PC-9 (cell line): ENCODE results near the gene SND1. TPM values are rescaled to one million over a fixed set of nuclear protein-coding genes. Genes with fewer than 3 reads are reported as not detected.

Experiments used
- BruUV-seq: library from RNA; stranded (reverse); fragments of 400-500 nt; replicated peaks from 2 replicates; lab custom pipeline; 2021; lab: Mats Ljungman, UMichigan
- CTCF ChIA-PET: fragments of 300-600 bp; sonication (Branson Sonifier 250); formaldehyde crosslinking; loops from one replicate; lab custom pipeline; 2022; ENCODE audit warnings: antibody characterized with exemption; lab: Charles Lee
- POLR2A ChIA-PET: fragments of 300-600 bp; sonication (Branson Sonifier 250); formaldehyde crosslinking; loops from one replicate; lab custom pipeline; 2022; ENCODE audit warnings: antibody characterized with exemption; ENCODE audit not compliant: unreplicated experiment; lab: Charles Lee
- DNase-seq, 2 experiments: peaks; one replicate each; pipeline versions ENCODE4 v3.0.0 to v3.0.0-alpha.2; 2015 to 2022; ENCODE audit warnings: mixed read lengths in 1 of 2
- H2AFZ ChIP-seq: fragments of 200-600 bp; sonication (generic); 2 replicates; pipeline ENCODE4 v1.8.1; 2017; ENCODE audit warnings: antibody characterized with exemption
- H3F3A ChIP-seq: fragments of 200-600 bp; sonication (generic); 2 replicates; pipeline ENCODE4 v1.8.1; 2017; ENCODE audit warnings: antibody characterized with exemption, mild to moderate bottlenecking, low read depth; ENCODE audit not compliant: insufficient read depth
- H3K27ac ChIP-seq: fragments of 200-600 bp; sonication (generic); 2 replicates; pipeline ENCODE4 v1.6.1; 2016; ENCODE audit warnings: mixed run types
- H3K27me3 ChIP-seq: fragments of 200-600 bp; sonication (generic); 2 replicates; pipeline ENCODE4 v1.6.1; 2016; ENCODE audit warnings: low read depth, mixed run types; ENCODE audit not compliant: insufficient read depth
- H3K36me3 ChIP-seq: fragments of 200-600 bp; sonication (generic); 2 replicates; pipeline ENCODE4 v1.6.1; 2016; ENCODE audit warnings: low read depth, mixed run types
- H3K4me1 ChIP-seq: fragments of 200-600 bp; sonication (generic); replicated peaks from 2 replicates; pipeline ENCODE4 v1.6.1; 2016; ENCODE audit warnings: mixed run types; ENCODE audit not compliant: insufficient read depth
- H3K4me2 ChIP-seq: fragments of 200-600 bp; sonication (generic); 2 replicates; pipeline ENCODE4 v1.6.1; 2017; ENCODE audit warnings: mixed run types
- H3K4me3 ChIP-seq: fragments of 200-600 bp; sonication (generic); 2 replicates; pipeline ENCODE4 v1.6.1; 2016; ENCODE audit warnings: mixed run types
- H3K79me2 ChIP-seq: fragments of 200-600 bp; sonication (generic); 2 replicates; pipeline ENCODE4 v1.6.1; 2017; ENCODE audit warnings: low read depth, mixed run types
- H3K9me2 ChIP-seq: fragments of 200-600 bp; sonication (generic); 2 replicates; pipeline ENCODE4 v1.8.1; 2017; ENCODE audit warnings: mild to moderate bottlenecking; ENCODE audit not compliant: insufficient read depth
- H3K9me3 ChIP-seq: fragments of 200-600 bp; sonication (generic); 2 replicates; pipeline ENCODE4 v1.8.1; 2016; ENCODE audit warnings: low read depth; ENCODE audit not compliant: insufficient read depth
- H4K20me1 ChIP-seq: fragments of 200-600 bp; sonication (generic); 2 replicates; pipeline ENCODE4 v1.8.1; 2017; ENCODE audit not compliant: insufficient read depth
- EZH2 ChIP-seq: fragments of 200-600 bp; sonication (generic); IDR thresholded peaks from 2 replicates; pipeline ENCODE4 v1.8.0; 2017; ENCODE audit warnings: antibody characterized with exemption, low read depth
- intact Hi-C: fragments of 100-400 bp; cut with micrococcal nuclease; formaldehyde crosslinking; loops from one replicate; pipeline ENCODE4 v1.10.0; 2022; ENCODE audit not compliant: unreplicated experiment
- total RNA-seq: library from RNA; stranded (reverse); gene quantifications from 2 replicates; pipeline ENCODE4 v1.2.3, GENCODE V29; 2021
- TF ChIP-seq, protein P1 (sequence below): fragments of 200-600 bp; sonication (generic); conservative IDR thresholded peaks from 2 replicates; pipeline ENCODE4 v1.6.1; 2017; ENCODE audit warnings: mixed run types, antibody characterized with exemption, mild to moderate bottlenecking, moderate library complexity

Gene SND1
- total RNA-seq, 1 experiment from 2014 or later, result 273 TPM

DNA sequence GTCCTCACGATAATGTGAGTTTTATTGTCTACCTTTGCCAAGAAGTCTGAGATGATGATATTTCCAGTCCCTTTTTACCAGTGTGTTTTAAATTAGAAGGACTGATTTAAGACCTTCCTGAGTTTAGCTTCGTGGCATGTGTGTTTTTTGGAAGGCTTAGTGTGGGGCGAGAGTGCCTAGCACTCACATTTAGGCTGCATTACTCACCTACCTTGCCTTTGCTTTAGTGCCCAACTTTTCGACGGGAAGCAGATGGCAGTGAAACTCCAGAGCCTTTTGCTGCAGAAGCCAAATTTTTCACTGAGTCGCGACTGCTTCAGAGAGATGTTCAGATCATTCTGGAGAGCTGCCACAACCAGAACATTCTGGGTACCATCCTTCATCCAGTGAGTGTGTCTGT lies 50.9 kb downstream of the SND1 start:
- intact Hi-C loops, result no loop called here
- peaks cover 6% of the 10 kb centered on the region; the same call in 1 of the 2 replicates for H3K79me2 ChIP-seq
- no peaks in the 10 kb centered on the region for H3K9me3 ChIP-seq
- ChIA-PET POLR2A (no interaction called here), CTCF (no interaction called here)
- peaks cover 78% of the 10 kb centered on the region for H4K20me1 ChIP-seq
- H3K4me3 ChIP-seq, result no peak overlapping the region
- H3K9me2 ChIP-seq, result no peaks in the 10 kb centered on the region
- TF ChIP-seq EZH2, result no peak
- TF ChIP-seq, protein P1, sequence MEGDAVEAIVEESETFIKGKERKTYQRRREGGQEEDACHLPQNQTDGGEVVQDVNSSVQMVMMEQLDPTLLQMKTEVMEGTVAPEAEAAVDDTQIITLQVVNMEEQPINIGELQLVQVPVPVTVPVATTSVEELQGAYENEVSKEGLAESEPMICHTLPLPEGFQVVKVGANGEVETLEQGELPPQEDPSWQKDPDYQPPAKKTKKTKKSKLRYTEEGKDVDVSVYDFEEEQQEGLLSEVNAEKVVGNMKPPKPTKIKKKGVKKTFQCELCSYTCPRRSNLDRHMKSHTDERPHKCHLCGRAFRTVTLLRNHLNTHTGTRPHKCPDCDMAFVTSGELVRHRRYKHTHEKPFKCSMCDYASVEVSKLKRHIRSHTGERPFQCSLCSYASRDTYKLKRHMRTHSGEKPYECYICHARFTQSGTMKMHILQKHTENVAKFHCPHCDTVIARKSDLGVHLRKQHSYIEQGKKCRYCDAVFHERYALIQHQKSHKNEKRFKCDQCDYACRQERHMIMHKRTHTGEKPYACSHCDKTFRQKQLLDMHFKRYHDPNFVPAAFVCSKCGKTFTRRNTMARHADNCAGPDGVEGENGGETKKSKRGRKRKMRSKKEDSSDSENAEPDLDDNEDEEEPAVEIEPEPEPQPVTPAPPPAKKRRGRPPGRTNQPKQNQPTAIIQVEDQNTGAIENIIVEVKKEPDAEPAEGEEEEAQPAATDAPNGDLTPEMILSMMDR, result no peak
- H3K36me3 ChIP-seq, result peaks cover 35% of the 10 kb centered on the region
- H3F3A ChIP-seq, result peaks cover 17% of the 10 kb centered on the region; the same call in 1 of the 2 replicates
- H3K4me1 ChIP-seq, result no peaks in the 10 kb centered on the region
- BruUV-seq, result no TSS peak
- H3K27me3 ChIP-seq, result no peaks in the 10 kb centered on the region
- no peak for DNase-seq
- no peak overlapping the region for H3K4me2 ChIP-seq
- H3K27ac ChIP-seq, result no peak overlapping the region
- no peak overlapping the region for H2AFZ ChIP-seq

GRCh38 chr7:127704211-127704610 lies 52.2 kb downstream of the SND1 start:
- POLR2A ChIA-PET, result interaction anchor here (0.6 kb wide), 1 partner anchor 1885 kb away, joined by 3 read pairs; no protein-coding TSS in a partner anchor
- no TSS peak for BruUV-seq
- Histone ChIP-seq H3K9me3 (no peaks in the 10 kb centered on the region), H4K20me1 (peaks cover 79% of the 10 kb centered on the region), H3K79me2 (peaks cover 5% of the 10 kb centered on the region; the same call in 1 of the 2 replicates), H3K36me3 (peaks cover 33% of the 10 kb centered on the region), H3K4me2 (no peak overlapping the region), H3K27me3 (no peaks in the 10 kb centered on the region), H3F3A (peaks cover 24% of the 10 kb centered on the region), H2AFZ (no peak overlapping the region), H3K4me1 (no peaks in the 10 kb centered on the region), H3K27ac (no peak overlapping the region), H3K9me2 (no peaks in the 10 kb centered on the region), H3K4me3 (no peak overlapping the region)
- TF ChIP-seq EZH2, result no peak
- TF ChIP-seq, protein P1, result no peak
- intact Hi-C loops, result no loop called here
- DNase-seq, result no peak
- CTCF ChIA-PET, result no interaction called here

DNA sequence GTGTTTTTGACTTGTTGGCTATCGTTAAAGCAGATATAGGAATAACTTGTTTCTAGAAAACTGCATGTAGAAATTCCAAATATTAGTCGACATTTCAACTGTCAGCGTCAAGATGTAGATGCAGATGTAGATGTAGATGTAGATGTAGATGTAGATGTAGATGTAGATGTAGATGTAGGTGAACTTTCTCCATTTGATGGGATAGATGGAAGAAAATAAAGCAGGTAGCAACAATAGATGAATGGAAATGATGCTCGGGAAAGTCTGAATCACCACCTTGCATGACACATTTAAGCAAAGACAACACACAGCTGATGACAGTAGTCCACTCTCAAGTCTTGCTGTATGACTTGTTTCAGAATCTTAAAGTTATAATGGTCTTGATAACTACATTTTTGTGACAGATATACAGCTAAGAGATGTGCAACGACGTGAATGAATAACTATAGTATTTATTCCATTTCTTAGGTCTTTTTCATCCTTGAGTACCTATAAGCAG lies 53.5 kb downstream of the SND1 start:
- no peak for DNase-seq
- no peaks in the 10 kb centered on the region for H3K9me2 ChIP-seq
- no TSS peak for BruUV-seq
- H3K27me3 ChIP-seq, result no peaks in the 10 kb centered on the region
- no peaks in the 10 kb centered on the region for H3K4me1 ChIP-seq
- ChIA-PET CTCF (interaction anchor here (0.6 to 1.2 kb wide), 2 partner anchors 504 to 616 kb away, joined by 3 read pairs; no protein-coding TSS in a partner anchor), POLR2A (no interaction called here)
- no peaks in the 10 kb centered on the region for H3K9me3 ChIP-seq
- intact Hi-C loops, result loop anchor here (5.0 kb wide), 1 partner anchor 432 kb away; no protein-coding TSS in a partner anchor
- no peak overlapping the region for H2AFZ ChIP-seq
- no peak for TF ChIP-seq EZH2
- TF ChIP-seq, protein P1, result no peak
- H3K4me2 ChIP-seq, result no peak overlapping the region
- H3K4me3 ChIP-seq, result no peak overlapping the region
- H4K20me1 ChIP-seq, result peaks cover 67% of the 10 kb centered on the region
- peaks cover 41% of the 10 kb centered on the region for H3K36me3 ChIP-seq
- peaks cover 32% of the 10 kb centered on the region for H3F3A ChIP-seq
- no peak overlapping the region for H3K27ac ChIP-seq
- H3K79me2 ChIP-seq, result peaks cover 10% of the 10 kb centered on the region; the same call in 1 of the 2 replicates
